Measurements from ENCODE around the gene CDC20.

Gene CDC20

DNA sequence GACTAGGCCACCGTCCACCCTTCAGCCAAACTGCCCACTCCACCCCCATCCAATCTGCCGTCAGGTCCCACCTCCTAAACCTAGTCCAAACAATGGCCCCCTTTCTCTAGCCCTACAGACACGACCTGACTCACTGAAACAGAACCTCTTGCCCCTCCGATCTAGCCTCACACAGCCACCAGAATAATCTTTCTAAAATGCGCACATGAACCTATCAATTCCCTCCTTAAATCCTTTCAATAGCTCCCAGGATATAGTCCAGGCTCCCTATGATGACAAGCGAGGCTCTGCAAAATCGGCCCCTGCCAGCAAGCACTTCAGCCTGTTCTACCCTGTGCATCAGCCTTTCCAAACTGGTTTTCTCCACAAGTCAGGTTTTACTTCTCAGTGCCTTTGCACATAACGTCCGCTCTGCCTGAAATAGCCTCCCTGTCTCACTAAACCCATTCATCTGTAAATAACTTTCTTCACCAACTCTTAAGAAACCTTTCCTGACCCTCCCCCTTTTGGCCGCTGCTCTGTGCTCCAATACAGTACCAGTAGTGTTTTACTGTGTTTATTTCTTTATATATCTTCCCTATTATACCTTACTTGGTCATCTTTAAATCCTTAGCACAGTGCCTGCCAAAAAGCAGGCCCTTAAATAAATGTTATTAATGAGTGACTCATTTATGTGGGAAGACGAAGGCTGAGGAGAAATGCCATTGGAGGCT lies 9.0 kb upstream of the CDC20 start:
- DNase-seq (ENCODE audit: insufficient read length, low spot score) (no peak), FAIRE-seq (no peak)
- TF ChIP-seq, protein P1, sequence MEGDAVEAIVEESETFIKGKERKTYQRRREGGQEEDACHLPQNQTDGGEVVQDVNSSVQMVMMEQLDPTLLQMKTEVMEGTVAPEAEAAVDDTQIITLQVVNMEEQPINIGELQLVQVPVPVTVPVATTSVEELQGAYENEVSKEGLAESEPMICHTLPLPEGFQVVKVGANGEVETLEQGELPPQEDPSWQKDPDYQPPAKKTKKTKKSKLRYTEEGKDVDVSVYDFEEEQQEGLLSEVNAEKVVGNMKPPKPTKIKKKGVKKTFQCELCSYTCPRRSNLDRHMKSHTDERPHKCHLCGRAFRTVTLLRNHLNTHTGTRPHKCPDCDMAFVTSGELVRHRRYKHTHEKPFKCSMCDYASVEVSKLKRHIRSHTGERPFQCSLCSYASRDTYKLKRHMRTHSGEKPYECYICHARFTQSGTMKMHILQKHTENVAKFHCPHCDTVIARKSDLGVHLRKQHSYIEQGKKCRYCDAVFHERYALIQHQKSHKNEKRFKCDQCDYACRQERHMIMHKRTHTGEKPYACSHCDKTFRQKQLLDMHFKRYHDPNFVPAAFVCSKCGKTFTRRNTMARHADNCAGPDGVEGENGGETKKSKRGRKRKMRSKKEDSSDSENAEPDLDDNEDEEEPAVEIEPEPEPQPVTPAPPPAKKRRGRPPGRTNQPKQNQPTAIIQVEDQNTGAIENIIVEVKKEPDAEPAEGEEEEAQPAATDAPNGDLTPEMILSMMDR (IDR thresholded peaks at IDR 0.05; ENCODE audit: insufficient read depth, missing control alignments) = no peak

DNA sequence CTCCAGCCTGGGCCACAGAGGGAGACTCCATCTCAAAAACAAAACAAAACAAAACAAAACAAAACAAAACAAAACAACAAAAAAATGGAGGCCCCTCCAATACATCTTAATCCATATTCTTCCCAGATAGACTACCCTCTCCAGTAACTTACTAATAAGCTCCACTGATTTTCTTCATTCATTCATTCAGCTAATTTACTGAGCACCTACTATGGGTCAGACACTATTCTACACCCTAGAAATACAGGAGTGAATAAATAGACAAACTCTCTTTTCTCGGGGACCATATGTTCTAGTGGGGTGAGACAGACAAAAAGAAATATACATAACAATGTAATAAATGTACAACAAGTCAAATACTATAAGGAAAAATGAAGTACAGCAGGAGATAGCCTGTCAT lies 7.8 kb upstream of the CDC20 start:
- FAIRE-seq (no peak), DNase-seq (ENCODE audit: insufficient read length, low spot score) (no peak)
- TF ChIP-seq, protein P1 (IDR thresholded peaks at IDR 0.05; ENCODE audit: insufficient read depth, missing control alignments) = no peak

DNA sequence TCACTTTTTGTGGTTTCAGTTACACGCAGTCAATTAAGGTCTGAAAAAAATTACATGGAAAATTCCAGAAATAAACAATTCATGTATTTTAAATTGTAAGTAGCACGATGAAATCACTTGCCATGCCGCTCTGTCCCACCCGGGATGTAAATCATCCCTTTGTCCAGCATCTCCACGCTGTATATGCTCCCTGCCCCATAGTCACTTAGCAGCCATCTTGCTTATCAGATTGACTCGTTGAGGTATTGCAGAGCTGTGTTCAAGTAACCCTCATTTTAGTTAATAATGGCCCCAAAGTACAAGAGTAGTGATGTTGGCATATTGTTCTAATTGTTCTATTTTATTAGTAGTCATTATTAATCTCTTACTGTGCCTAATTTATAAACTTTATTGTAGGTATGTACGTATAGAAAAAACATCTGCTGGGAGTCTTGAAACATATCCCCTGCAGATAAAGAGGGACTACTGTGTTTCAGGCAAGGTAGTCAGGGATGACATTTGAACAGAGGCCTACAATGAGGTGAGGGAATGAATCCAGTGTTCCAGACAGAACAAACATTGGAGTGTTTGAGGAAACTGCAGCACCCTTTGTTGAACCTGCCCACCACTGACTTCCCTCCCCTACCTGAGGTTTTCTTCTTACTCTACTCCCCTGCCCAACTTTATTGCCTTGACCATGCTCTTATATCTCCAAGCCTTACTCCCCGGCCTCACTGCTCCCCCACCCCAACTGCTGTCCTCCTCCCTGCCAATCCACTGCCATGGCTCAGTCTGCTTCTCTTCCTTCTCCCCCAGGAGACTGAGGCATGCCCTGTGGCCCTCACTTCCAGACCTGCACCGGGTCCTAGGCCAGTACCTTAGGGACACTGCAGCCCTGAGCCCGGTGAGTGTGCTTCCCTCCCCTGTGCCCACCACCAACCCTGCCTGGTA lies 7.1 kb upstream of the CDC20 start:
- DNase-seq (ENCODE audit: insufficient read length, low spot score) = no peak
- TF ChIP-seq, protein P1 (IDR thresholded peaks at IDR 0.05; ENCODE audit: insufficient read depth, missing control alignments) = no peak
- FAIRE-seq = no peak

DNA sequence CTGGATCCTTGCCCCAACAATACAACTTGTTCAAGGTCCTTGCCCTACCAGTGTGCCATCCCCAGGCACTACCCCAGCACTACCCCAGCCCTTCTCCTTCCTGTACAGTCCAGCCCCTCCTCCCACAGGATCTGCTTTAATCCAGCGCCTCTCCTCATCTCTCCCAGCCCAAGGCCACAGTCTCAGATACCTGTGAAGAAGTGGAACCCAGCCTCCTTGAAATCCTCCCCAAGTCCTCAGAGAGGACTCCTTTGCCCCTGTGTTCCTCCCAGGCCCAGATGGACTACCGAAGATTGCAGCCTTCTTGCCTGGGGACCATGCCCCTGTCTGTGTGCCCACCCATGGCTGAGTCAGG lies 6.5 kb upstream of the CDC20 start:
- FAIRE-seq = no peak
- DNase-seq (ENCODE audit: insufficient read length, low spot score) = no peak
- TF ChIP-seq, protein P1 (IDR thresholded peaks at IDR 0.05; ENCODE audit: insufficient read depth, missing control alignments) = no peak

DNA sequence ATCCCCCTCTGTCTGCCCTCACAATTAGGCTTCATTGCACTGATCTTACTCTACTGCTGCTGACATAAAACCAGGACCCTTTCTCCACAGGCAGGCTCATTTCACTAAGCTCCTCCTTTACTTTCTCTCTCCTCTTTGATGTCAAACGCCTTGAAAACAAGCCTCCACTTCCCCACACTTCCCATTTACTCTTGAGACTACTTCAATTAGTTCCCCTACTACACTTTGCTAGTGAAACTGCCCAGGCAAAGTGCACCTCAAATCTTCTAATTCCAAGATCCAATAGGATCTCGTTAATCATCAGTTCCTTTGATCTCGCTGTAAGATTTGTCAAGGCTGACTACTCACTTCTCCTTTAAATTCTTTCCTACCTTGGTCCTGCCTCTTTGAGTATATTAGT lies 5.9 kb upstream of the CDC20 start:
- DNase-seq (ENCODE audit: insufficient read length, low spot score) (no peak), FAIRE-seq (no peak)
- TF ChIP-seq, protein P1 (IDR thresholded peaks at IDR 0.05; ENCODE audit: insufficient read depth, missing control alignments) = no peak

DNA sequence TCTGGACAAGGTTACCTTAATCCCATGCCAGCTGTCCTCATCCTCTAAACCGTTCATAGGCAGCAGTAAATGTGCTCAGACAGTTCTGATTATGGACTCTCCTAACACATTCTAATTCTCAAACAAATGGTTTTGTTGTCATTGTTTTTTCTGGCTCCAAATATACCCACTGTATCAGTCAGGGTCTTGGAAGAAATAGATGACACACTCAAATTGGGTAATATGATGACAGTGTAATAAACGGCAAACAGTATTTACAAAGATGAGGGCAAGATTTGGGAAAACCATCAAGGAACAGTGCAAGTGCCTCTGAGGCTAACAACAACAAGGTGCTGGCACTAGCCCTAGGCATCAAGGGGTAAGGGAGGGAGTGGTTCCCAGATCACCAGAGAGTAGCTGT lies 4.3 kb upstream of the CDC20 start:
- TF ChIP-seq, protein P1 (IDR thresholded peaks at IDR 0.05; ENCODE audit: insufficient read depth, missing control alignments) = no peak
- no peak for DNase-seq (ENCODE audit: insufficient read length, low spot score)
- FAIRE-seq = no peak

DNA sequence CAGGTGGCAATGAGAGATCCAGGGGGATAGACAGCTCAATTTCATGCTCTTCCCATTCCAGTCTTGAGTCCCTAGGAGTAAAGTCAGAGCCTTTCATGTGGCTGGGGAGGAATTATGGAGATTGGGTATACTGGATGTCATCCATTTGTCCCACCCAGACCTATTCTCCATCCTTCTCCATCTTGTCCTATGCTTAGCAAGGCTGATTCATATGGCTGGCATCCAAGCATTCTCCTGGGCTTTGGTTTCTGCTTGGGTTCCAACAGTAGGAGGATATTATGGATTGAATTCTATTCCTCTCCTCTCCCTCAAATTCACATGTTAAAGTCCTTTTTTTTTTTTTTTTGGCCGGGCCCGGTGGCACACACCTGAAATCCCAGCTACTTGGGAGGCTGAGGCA lies 3.8 kb upstream of the CDC20 start:
- FAIRE-seq = no peak
- TF ChIP-seq, protein P1 (IDR thresholded peaks at IDR 0.05; ENCODE audit: insufficient read depth, missing control alignments) = no peak
- no peak for DNase-seq (ENCODE audit: insufficient read length, low spot score)

All from D721Med (cell line).